GM18511 (cell line): ENCODE data around the gene PSMA3.
A peak's percentile ranks its signal among the peaks of the same experiment; 100 is the strongest.
"Not testable (repeated sequence)": the region's sequence is repeated elsewhere in the genome, so short reads cannot be mapped to it uniquely, and the experiment has no call there.

Experiments
- ATAC-seq: cut with Tn5 transposase; IDR thresholded peaks from one replicate; pipeline ENCODE4 v1.9.1; 2021; ENCODE audit warnings: mild to moderate bottlenecking, moderate library complexity; ENCODE audit not compliant: unreplicated experiment

PSMA3 gene

GRCh38 chr14:58244556-58245387 lies at the start of gene PSMA3:
Gene PSMA3 (plus strand): TSS chr14:58244843. CDS start chr14:58244921, 78 bp downstream.
- peak; percentile 93 for ATAC-seq

GRCh38 chr14:58196198-58196597 lies 48.4 kb upstream of the PSMA3 start:
- no peak for ATAC-seq

DNA sequence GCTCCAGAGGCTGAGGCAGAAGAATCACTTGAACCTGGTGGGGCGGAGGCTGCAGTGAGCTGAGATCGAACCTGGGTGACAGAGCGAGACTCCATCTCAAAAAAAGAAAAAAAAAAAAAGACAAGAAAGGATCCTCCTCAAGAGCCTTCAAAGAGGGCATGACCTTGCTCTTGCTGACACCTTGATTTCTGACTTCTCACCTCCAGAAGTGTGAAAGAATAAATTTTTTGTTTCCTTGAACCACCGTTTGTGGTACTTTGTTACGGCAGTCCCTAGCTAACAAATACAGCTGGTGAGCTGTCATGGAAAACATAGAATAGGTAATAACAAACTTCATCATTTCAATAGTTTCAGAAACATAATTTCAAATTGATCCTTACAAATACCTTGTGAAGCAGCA lies 46.6 kb upstream of the PSMA3 start:
- no peak for ATAC-seq

DNA sequence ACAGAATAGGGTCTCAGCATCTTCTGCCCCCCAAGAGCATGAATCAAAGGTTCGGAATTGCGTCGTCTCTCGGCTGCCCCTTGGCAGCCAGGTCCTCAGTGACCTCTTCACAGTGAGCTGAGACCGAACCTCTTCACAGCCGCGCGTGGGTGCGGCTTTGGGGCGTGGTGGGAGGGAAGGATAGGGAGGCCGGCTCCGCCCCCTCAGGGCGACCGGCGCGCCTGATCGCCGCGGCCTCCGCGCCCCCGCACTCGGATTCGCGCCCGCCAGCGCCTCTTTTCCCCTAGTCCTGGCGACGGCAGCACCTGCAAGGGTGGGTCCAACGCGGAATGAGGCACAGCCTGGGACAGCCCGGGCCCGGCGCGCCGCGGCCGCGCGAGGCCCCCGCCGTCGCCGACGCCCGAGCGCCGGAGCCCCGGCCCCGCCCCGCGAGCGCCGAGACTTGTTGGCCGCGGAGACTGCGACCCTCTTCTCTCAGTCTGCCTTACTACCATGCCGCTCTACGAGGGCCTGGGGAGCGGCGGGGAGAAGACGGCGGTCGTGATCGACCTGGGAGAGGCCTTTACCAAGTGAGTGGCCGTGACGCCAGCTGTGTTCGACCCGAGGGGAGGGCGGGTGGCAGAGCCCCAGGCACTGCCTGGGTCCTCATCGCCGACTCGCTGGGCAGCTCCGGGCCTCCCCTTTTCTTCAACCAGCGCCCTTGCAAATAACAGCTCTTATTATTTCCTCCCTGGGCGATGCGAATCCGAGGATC lies 44.7 kb upstream of the PSMA3 start, which contains the start of gene ACTR10:
Gene ACTR10, plus strand, starts transcription at position 424 of the 754 bp plus-strand sequence. Its CDS starts 69 bp downstream, at position 493.
- peak; percentile 91 for ATAC-seq

- peak; percentile 19 for ATAC-seq
These were observed 44.2 kb upstream of the PSMA3 start for GRCh38 chr14:58200480-58200841.

GRCh38 chr14:58200846-58201245 lies 43.8 kb upstream of the PSMA3 start:
- ATAC-seq = no peak

GRCh38 chr14:58213176-58213575 lies 31.5 kb upstream of the PSMA3 start:
- ATAC-seq = no peak

- no peak for ATAC-seq
These were observed 29.3 kb upstream of the PSMA3 start for GRCh38 chr14:58215191-58215914.

DNA sequence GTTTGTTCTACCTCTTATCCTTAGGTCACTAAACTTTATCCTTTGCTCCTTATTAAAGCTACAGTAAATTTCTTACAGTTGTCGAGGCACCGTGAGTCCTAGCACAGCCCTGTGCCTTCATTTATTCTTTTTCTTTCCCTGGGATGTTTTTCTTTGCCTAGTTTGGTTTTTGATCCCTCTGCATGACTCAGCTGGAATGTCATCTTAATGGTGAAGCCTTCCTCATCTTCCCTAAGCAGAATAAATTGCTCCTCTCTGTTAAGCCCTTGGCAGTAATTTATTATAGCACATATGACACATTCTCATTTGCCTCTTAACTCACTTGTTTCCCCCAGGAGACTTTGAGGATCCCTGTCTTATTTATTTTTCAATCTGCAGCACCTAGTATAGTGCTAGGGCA lies 28.1 kb upstream of the PSMA3 start:
- ATAC-seq = no peak

GRCh38 chr14:58227096-58227819 lies 17.4 kb upstream of the PSMA3 start:
- ATAC-seq = no peak

DNA sequence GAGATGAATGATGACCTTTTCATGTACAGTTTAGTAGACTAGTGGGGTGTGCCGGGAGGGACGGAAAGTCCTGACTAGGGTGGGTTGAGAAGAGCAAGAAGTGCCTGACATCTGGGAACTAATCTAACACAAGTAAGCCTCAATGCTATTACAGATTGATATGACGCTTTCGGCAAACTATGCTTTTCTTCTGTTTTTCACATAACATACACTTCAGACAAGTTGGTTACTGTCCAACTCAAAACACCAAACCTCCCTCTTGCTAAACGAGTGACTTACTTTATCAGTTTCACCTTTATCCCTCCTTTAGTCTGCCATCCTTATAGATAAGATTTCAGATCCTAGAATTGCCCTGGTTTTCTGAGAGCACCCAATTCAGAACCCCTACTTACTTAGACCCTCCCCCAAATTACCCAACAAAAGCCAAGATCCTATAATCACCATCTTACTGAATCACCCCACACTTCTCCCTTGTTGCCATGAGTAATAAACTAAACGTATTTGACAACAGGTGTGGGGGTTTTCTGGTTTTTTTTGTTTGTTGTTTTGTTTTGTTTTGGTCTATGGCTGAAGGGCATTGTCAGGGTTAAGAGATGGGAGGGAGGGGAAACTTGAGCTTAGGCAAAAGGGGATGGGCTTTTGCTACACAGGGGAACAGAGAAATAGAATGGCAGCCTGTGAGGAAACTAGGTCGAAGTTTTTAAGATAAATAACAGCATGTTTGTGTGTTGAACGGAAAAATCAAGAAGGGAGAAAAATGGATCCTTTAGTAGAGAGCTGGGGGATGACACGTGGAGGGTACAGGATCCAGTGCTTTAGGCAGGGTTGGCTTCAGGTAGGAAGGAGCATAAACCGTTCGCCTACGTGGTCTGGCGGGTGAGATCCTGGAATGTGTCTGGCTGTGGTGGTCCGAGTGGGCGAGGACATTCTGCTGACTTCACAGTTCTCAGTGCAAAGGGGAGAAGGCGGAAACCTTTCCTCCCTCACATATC lies 6.1 kb upstream of the PSMA3 start:
- ATAC-seq = no peak

- ATAC-seq = no peak
These were observed 5.1 kb upstream of the PSMA3 start for GRCh38 chr14:58239244-58240195.

GRCh38 chr14:58243790-58244555 lies 670 bp upstream of the PSMA3 start:
- ATAC-seq = peak; percentile 46

GRCh38 chr14:58245562-58245961 lies 919 bp downstream of the PSMA3 start:
- no peak for ATAC-seq

GRCh38 chr14:58249611-58250010 lies 5.0 kb downstream of the PSMA3 start:
- no peak for ATAC-seq

- no peak for ATAC-seq
These were observed 13.5 kb downstream of the PSMA3 start for GRCh38 chr14:58258156-58258555.

DNA sequence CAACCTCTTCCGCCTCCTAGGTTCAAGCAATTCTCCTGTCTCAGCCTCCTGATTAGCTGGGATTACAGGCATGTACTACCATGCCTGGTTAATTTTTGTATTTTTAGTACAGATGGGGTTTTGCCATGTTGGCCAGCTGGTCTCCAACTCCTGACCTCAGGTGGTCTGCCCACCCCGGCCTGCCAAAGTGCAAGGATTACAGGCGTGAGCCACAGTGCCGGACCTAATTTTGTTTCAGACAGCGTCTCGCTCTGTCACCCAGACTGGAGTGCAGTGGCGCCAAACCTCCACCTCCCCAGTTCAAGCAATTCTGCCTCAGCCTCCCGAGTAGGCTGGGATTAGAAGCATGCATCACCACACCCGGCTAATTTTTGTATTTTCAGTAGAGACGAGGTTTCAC lies 17.4 kb downstream of the PSMA3 start:
- not testable (repeated sequence) for ATAC-seq

DNA sequence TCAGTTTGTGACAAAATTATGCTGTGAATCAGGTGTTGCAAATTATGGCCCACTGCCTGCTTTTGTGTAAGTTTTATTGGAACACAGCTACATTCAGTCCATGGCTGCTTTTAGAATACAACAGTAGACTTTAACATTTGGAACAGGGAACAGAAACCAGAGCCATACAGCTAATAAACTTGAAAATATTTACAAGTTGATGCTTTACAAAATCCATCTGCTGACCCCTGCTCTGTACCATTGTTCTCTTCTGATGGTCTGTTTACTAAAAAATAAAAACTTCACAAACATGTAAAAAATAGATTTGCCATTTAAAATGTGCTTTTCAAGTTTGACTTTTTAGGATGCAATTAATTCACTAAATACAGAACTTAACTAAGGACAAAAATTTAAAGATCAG lies 20.8 kb downstream of the PSMA3 start:
- ATAC-seq = no peak
